ENCODE results near the gene ANKDD1B.
"Not testable (repeated sequence)": the region's sequence is repeated elsewhere in the genome, so short reads cannot be mapped to it uniquely, and the experiment has no call there.

The ANKDD1B gene

DNA sequence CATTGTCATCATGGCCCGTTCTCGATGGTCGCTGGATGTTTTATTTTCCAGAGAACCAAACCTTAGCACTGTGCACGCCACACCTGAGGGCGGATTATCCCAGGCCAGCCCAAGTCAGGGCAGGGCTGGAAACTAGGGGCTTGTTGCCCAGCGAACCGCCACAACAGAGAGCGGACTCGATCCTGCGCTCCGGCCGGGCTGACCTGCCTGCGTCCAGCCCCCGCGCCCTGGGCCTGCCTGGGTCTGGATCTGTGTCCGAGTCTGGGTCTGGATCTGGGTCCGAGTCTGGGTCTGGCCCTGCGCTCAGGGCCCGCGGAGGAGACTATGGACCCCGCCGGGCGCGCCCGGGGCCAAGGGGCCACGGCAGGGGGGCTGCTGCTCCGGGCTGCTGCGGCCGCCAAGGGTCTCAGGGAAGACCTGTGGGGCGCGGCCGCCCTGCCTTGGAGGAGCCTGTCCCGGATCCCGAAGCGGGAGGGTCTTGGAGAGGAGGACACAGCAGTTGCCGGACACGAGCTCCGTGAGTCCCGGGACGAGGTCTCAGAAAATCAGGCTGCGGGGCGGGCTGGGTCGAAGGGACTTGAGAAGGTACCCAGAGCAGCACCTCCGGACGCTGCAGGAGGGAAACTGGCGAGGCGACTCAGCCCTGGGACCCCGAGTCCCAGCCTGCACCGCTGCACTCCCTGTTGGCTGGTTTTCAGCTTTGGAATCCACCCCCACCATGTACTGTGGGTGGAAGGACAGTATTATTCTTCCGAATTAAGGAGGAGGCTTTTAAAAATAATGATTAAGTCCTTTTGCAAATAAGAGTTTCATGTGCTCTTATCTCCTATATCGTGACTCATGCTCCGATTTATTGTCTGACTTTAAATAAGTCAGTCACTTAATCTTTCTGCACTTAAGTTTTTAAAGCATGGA, at the start of gene ANKDD1B:
ANKDD1B (plus strand) TSS at position 143 of the 915 bp plus-strand sequence; CDS start at position 325, 182 bp downstream.
- no peak for FAIRE-seq

DNA sequence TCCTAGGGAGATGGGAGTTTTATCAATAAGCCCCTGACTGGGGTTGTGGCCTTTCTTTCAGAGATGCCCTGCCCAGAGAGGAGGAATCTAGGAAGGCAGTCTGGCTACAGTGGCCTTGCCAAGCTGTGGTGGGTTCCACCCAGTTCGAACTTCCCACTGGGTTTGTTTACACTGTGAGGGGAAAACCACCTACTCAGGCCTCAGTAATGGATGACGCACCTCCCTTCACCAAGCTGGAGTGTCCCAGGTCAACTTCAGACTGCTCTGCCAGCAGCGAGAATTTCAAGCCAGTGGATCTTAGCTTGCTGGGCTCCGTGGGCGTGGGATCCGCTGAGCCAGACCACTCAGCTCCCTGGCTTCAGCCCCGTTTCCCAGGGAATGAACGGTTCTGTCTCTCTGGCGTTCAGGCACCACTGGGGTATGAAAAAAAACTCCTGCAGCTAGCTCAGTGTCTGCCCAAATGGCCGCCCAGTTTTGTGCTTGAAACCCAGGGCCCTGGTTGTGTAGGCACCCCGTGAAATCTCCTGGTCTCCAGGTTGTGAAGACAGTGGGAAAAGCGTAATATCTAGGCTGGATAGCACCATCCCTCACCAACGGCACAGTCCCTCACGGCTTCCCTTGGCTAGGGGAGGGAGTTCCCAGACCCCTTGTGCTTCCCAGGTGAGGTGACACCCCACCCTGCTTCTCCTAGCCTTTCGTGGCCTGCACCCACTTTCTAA, 45.1 kb upstream of the ANKDD1B start:
- not testable (repeated sequence) for FAIRE-seq

DNA sequence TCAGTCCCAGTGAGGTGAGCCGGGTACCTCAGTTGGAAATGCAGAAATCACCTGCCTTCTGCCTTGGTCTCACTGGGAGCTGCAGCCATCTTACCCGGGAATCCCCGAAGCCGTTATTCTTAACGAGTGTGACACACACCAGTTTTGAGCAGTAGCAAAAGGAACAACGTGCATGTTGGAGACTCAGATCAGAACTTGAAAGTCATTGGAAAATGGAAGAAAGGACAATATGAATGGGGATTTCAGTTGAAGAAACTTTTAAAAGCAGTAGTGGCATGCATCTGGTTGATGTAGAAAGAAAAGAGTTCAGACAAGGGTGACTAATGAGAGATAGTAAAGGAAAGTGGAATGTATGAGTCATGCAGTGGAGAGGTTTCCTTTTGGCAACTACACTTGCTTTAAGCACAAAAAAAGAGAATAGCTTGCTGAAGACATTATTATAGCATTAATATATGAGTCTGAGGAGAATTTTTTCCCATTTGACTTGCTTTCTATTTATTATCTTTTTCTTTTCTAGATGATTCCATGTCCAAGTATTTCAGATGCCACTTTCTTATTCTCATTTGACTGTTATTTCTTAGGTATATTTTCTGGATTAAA, 44.4 kb upstream of the ANKDD1B start:
- FAIRE-seq: no peak

DNA sequence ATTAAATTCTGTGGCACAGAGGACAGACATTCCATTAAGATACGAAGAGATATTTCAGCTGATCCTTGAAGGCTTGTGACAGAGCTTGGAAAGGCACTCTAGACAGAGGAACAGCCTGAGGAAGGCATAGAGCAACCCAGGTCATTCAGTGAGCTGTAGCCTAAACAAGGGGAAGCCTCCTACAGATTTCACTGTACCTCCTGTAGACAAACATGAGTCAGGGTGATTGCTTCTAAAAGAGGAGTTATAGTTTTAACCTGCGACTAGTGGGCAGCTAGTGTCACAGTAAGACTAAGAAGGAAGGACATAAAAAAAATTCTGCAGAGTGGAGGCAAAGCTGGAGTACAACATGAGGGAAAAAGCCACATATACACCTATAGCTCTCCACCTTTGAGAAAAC, 43.5 kb upstream of the ANKDD1B start:
- FAIRE-seq: no peak

DNA sequence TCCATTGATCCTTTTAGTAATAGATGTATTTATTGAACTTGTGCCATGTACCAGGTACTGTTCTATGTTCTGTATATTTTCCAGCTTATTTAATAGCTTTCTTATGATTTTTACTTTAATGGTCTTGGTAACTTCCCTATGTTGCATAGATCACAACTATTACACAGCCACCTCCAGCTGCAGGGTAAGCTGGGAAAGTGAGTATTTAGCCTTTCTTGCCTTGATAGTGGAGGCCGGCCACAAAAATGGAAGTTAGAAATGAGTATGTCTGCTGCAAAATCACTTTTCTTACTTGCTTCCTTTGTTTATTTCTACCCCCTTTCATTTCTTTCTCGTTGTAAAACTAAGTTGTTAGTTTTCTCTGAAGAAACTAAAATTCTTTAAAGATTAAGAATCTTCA, 43.1 kb upstream of the ANKDD1B start:
- FAIRE-seq: no peak

DNA sequence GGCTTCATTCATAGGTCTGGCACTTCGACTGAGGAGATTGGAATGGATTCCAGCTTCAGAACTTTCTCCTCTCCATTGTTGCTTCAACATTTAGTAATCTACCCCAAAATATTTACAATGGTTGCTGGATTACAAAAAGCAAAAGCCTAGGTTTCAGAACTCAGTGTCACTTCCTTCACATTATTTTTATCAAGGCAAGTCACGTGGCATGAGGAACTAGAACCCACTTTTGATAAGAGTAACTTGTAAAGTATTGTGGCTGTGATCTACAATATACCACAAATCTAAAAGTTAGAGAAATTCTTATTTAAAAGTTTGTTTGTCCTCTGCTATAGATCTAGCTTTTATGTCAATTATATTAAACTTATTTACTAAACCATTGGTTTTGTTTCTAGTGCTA, 39.7 kb upstream of the ANKDD1B start:
- no peak for FAIRE-seq

DNA sequence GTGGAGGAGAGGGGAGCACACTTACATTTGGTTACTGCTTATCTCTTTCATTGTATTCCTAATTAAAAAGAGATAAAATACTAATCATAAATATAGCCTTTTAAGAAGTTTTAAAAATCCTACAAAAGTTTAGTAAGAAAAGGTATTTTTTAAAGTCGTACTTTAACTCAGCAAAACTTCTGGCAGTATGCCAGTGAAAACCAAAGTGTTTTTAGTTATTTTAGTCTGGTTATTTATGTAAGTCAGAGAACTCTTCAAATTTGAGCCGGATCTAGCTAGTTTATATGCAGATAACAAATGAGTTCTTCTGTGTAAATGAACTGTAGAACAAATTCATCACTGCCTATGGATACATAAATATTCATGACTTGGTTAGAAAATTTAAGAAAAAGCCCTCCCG, 36.5 kb upstream of the ANKDD1B start:
- FAIRE-seq: no peak

DNA sequence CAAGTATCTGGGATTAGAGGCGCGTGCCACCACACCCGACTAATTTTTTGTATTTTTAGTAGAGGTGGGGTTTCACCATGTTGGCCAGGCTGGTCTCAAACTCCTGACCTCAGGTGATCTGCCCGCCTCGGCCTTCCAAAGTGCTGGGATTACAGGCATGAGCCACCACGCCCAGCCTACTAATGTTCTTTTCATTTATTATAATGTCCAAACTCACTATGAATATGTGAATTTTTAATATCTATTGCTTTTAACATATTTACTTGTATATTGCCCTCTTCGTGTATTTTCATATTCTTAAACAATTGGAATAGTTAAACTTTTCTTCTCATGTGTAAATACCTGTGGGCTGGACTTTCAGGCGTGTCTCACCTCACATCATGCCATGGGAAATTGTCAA, 33.0 kb upstream of the ANKDD1B start:
- FAIRE-seq: not testable (repeated sequence)

DNA sequence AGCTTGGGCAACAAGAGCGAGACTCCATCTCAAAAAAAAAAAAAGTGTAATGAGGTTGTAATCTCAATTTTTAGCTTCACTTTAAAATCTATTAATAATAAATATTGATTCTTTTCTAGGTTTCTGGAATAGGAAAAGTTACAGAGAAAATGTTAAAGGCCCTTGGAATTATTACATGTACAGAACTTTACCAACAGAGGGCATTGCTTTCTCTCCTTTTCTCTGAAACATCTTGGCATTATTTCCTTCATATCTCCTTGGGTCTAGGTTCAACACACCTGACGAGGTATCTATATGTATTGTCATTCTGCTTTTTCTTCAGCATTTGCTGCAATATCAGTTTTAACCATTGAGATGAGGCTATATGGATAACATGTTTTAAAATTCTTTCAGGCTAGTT, 26.6 kb upstream of the ANKDD1B start:
- no peak for FAIRE-seq

DNA sequence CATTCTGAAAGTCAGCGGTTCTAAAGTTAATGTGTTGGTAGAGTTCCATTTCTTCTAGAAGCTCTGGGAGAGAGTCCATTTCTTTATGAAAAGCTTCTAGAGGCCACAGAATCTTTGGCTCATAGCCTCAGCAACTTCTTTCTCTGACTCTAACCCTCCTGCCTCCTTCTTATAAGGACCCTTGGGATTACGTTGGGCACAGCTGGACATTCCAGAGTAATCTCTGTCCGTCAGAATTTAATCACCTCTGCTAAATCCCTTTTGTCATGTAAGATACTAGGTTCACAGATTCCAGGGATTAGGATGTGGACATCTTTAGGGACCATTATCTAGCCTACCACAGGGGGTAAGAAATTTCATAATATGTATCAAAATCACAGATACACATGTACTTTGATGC, 22.6 kb upstream of the ANKDD1B start:
- FAIRE-seq: no peak

DNA sequence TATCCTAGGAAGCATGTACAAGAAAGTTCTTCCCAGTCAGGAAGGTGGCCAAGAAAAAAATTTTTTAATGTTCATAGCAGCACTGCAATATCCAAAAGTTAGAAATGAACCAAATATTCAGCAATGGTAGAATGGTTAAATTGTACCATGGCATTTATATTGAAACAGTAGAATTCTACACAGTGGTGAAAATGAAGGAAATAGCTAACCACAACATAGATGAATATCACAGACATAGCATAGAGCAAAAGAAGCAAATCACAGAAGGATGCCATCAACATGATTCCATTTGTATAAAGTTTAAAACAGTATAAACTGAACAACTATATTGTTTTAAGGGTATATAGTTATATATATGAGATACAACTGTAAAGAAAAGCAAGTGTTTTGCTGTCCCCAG, 10.7 kb upstream of the ANKDD1B start:
- no peak for FAIRE-seq

DNA sequence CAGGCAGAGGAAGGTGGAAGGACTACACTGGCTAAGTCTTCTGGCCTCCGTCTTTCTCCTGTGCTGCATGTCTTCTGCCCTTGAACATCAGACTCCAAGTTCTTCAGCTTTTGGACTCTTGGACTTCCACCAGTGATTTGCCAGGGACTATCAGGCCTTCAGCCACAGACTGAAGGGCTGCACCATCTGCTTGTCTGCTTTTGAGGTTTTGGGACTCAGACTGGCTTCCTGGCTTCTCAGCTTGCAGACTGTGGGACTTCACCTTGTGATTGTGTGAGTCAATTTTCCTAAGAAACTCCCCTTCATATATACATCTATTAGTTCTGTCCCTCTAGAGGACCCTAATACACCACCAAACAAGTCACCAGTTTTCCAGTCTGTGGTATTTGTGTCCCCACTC, 9.7 kb upstream of the ANKDD1B start:
- no peak for FAIRE-seq

DNA sequence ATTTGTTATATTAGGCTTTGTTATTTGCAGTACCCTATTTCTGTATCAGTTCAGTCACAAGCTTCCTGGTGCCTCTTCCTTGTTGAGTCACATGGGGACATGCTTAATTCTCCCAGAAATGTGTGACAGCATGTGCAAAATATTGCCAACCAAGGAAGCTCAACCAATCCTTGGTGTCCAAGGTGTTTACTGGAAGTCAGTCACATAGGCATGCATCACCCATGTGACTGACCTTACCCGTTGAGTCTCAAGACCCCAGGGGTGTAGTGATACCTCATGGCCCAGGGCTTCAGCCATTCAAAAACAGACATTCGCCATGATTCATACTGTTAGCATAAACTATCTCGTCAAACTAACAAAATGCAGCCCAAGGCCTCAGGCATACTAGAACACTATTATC, 9.3 kb upstream of the ANKDD1B start:
- no peak for FAIRE-seq

DNA sequence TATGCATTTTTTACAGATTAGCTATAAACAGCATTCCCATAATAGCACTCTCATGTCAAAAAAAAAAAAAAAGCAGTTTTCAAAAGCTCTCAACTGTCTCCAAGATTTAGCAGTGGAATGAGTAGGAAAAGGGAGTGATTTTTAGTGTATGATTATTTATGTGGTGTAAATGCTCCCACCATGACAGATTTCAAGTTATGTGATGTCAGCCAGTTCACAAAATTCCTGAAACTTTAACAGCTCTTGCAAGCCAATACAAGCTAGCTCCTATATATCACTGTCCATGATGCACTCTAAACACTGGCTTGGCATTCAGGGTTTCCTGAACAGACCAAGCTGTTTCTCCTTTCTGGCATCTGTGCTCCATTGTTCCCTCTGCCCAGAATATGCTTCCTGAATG, 7.9 kb upstream of the ANKDD1B start:
- no peak for FAIRE-seq

DNA sequence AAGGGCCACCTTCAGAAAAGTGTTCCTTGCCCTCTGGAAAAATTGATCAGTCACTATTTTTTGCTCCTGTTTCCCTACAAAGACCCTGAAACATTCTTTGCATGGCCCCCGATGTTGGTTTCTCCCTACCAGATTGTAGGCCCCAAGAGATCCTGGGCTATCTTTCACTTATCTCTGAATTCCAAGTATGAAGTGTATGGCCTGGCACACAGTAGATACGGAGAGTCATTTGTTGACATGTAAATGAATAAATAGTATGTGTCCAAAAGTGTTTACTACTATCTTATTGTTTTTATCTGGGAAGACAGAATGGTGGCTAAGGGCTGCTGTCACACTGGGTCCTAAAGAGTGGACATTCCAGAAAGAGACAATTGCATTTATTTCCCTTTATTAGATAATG, 7.4 kb upstream of the ANKDD1B start:
- FAIRE-seq: no peak

DNA sequence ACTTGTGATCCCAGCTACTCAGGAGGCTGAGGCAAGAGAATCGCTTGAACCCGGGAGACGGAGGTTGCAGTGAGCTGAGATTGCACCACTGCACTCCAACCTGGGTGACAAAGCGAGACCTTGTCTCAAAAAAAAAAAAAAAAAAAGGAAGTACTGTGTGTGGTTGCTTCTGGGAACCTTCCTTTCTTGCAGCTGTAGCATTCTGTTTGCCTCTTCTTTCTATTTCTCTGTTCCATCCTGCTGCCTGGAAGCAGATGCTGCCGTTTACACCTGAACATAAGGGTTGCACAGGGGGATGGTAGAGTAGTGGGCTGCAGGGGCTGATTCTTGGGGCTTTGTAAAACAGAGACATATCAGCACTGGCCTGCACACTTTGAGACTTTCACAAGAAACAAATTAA, 3.9 kb upstream of the ANKDD1B start:
- FAIRE-seq: not testable (repeated sequence)

DNA sequence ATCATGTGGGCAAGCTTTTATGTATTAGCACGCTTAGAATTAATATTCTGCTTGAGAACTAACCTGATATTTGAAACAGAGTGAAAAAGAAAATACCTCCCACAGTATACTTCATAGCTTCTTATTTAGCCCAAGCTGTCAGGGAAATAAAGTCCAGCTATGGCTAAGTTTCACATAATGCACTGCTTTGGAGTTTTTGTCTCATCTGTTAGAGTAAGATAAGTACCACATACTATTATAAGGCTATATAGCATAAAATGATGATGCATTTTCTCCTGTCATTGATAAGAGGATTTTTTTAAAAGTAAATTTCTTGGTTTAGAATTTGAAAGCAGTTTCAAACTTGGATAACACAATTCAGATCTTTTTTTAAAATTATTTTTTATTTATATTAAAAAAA, 2.4 kb upstream of the ANKDD1B start:
- no peak for FAIRE-seq

DNA sequence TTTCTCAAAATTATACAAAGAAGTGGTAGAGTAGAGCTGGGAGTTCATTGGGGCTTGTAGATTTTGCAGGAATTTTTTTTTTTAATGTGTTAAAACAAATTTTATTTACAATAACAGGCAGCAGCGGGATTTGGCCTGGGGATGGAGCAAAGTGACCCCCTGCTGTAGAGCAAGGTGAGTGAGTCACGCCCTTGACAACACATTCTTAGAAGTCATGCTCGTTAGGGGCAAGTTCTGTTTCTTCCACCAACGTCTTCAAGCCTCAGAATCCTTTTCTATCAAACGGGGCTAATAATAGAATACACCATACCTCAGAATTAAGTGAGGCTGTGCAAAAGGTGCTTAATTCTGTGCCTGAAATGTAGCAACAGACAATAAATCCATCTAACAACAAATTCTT, 1.1 kb upstream of the ANKDD1B start:
- no peak for FAIRE-seq

DNA sequence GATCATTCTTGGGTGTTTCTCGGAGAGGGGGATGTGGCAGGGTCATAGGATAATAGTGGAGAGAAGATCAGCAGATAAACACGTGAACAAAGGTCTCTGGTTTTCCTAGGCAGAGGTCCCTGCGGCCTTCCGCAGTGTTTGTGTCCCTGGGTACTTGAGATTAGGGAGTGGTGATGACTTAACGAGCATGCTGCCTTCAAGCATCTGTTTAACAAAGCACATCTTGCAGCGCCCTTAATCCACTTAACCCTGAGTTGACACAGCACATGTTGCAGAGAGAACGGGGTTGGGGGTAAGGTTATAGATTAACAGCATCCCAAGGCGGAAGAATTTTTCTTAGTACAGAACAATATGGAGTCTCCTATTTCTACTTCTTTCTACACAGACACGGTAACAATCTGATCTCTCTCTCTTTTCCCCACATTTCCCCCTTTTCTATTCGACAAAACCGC, 368 bp upstream of the ANKDD1B start:
- FAIRE-seq: not testable (repeated sequence)

DNA sequence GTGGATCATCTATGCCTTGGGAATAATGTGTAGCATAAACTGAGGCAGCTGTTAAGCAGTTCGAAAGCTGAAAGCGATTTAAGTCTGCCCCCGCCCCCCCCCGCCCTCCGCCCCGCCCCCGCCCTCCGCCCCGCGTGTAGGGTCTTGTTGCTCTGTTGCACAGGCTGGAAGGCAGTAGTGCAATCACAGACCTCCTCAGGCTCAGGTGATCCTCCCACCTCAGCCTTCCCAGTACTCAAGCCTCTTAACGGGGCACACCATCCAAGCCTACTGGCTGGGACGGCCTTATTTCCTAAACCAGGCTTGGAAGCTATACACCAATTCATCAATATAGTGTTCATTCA, 945 bp downstream of the ANKDD1B start:
- no peak for FAIRE-seq

DNA sequence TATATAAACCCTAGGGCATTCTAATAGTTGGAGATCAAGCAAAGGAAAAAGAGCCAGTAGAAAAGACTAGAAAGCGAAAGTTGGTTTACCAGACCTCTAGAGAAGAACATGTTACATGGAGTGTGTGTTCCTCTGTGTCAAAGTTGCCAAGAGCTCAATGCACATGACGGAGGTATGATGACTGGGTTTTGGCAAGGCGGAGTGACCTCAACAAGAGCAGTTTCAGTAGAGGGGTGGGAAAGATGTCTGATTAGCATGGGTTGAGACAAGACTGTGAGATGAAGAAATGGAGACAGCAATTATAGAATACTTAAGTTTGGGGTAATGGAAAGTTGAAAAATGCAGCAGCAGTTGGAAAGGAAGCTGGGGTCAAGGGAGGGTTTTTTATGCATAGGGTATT, 1.6 kb downstream of the ANKDD1B start:
- FAIRE-seq: no peak

DNA sequence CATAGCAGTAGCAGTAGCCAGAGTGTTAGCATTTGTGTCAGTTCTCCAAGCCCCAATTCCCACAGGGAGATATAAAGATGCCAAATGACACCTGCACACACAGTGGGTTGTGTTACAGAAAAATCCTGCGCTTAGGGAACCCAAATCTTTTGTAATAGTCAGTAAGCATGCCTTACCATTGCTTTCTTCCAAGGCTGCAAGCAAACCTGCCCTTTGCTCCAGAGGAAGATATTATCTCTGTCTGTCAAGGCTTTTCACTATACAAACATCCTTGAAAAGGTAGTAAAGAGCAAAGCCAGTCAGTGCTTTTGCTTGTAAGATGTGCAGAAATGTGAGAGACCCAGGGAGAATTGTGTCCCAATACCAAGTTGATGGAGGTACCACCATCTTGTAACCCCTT, 2.9 kb downstream of the ANKDD1B start:
- FAIRE-seq: no peak

DNA sequence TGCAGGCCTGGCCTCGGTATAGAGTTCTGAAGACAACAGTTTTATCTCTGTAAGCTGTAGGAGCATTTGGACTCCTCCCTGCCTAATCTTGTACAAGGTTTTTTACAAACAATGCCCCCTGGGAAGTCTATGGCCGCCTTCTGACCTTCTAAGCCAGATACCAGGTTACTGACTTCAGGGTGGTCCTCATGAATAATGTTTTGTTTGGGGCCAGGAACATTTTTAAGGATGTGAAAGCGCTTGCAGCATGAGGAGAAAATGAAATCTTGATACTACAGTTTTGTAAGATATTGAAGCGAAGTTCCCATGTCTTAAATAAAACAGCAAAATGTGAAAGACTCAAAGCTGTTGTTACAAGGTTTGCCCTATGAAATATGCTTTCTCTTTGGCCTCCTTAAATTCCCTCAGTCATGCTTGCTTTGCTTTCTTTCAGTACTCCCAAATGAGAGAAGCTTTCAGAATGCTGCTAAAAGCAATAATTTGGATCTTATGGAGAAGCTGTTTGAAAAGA, 5.2 kb downstream of the ANKDD1B start:
- FAIRE-seq: no peak
